D721Med (cell line): ENCODE results near the gene PAX5.

Source experiments
- DNase-seq: peaks from one replicate; pipeline ENCODE4 v3.0.0; 2011; ENCODE audit warnings: low spot score; ENCODE audit not compliant: insufficient read length
- FAIRE-seq: peaks from 2 replicates; lab custom pipeline; 2011; peaks lifted over from hg19 to GRCh38; lab: Jason Lieb, UNC
- TF ChIP-seq, protein P1 (sequence below): IDR thresholded peaks from 2 replicates; pipeline ENCODE4 v1.5.1; 2012; ENCODE audit warnings: mild to moderate bottlenecking, control low read depth; ENCODE audit not compliant: insufficient read depth; ENCODE audit errors: missing control alignments

PAX5 gene

GRCh38 chr9:37031902-37032301 lies 2.2 kb downstream of the PAX5 start:
- FAIRE-seq (no peak), DNase-seq (no peak)
- TF ChIP-seq, protein P1, sequence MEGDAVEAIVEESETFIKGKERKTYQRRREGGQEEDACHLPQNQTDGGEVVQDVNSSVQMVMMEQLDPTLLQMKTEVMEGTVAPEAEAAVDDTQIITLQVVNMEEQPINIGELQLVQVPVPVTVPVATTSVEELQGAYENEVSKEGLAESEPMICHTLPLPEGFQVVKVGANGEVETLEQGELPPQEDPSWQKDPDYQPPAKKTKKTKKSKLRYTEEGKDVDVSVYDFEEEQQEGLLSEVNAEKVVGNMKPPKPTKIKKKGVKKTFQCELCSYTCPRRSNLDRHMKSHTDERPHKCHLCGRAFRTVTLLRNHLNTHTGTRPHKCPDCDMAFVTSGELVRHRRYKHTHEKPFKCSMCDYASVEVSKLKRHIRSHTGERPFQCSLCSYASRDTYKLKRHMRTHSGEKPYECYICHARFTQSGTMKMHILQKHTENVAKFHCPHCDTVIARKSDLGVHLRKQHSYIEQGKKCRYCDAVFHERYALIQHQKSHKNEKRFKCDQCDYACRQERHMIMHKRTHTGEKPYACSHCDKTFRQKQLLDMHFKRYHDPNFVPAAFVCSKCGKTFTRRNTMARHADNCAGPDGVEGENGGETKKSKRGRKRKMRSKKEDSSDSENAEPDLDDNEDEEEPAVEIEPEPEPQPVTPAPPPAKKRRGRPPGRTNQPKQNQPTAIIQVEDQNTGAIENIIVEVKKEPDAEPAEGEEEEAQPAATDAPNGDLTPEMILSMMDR = no peak

GRCh38 chr9:37031081-37031480 lies 3.0 kb downstream of the PAX5 start:
- FAIRE-seq = no peak
- TF ChIP-seq, protein P1 = no peak
- no peak for DNase-seq

- FAIRE-seq (no peak), DNase-seq (no peak)
- TF ChIP-seq, protein P1 = no peak
These were observed 3.5 kb downstream of the PAX5 start for GRCh38 chr9:37030611-37030939.

DNA sequence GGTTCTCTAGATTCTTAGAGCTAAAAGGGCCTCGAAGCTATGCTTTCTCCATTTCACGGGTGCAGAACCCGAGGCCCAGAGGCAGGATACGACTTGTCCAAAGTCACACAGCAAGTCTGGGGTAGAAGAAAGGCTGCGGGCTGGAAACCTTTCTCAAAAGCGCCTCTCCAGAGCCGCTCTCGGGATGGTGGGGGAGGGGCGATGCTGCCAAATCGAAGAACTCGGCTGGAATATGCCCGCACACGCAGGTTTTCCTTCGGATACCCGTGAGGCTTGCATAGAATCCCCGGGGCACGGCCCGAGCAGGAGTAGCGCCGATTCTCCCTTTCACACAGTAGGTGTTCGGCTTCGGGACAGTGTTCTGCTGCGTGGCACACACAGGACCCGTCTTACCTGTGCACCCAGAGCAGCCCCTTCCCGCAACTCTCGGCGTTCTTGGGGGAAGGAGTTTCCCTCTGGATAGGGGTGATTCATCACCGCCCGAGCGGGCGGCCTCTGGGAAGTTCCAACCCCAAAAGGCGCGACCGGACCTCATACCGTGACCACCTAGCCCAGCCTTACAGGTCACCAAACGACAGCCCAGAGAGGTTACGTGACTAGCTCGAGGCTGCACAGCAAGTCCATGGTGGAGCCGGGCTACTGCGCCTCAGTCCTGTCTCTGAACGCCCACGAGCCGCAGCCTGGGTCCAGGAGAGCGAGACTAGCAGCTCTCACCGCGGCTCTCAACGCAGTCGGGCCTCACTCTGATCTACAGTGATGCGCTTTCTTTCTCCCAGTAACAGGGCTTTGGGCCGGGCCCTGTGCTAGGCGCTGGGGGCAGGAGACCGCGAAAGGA lies 4.1 kb downstream of the PAX5 start:
- TF ChIP-seq, protein P1 = no peak
- FAIRE-seq = no peak
- DNase-seq = no peak

- DNase-seq (no peak), FAIRE-seq (no peak)
- TF ChIP-seq, protein P1 = no peak
These were observed 4.7 kb downstream of the PAX5 start for GRCh38 chr9:37029304-37029775.

GRCh38 chr9:37028420-37029031 lies 5.5 kb downstream of the PAX5 start:
- TF ChIP-seq, protein P1 = no peak
- FAIRE-seq (no peak), DNase-seq (no peak)
